Uterine smooth muscle cell (primary cell): ENCODE data around the gene ZNF670. TPM values are rescaled to one million over a fixed set of nuclear protein-coding genes. Genes with fewer than 3 reads are reported as not detected.

Source experiments
- total RNA-seq: library from RNA; depleted of rRNA; stranded (reverse); fragments of >200 nt; gene quantifications from 2 replicates; pipeline ENCODE4 v1.2.3, GENCODE V29; 2014

Gene ZNF670
- total RNA-seq: 3.7 and 3.9 TPM in 2 replicates

GRCh38 chr1:247078258-247079140, at the start of gene ZNF670:
ZNF670 (minus strand) TSS chr1:247078811; CDS start chr1:247078596, 215 bp downstream.

GRCh38 chr1:247103859-247104591, 25.4 kb upstream of the ZNF670 start, which contains the start of gene ZNF669:
ZNF669 (minus strand) TSS chr1:247104356; CDS start chr1:247104199, 157 bp downstream.

Other genes with a start within 250 kb of the ZNF670 start
- 32.5 and 41.6 TPM in 2 replicates for gene AHCTF1, start 146.9 kb downstream of the ZNF670 start, total RNA-seq
- gene ZNF695, start 70.8 kb downstream of the ZNF670 start, total RNA-seq: 2.2 and 4.0 TPM in 2 replicates
- 11.2 and 11.8 TPM in 2 replicates for gene ZNF669, start 25.5 kb upstream of the ZNF670 start, total RNA-seq
- 29.0 and 38.5 TPM in 2 replicates for gene ZNF124, start 93.2 kb upstream of the ZNF670 start, total RNA-seq
- 0.12 TPM in 1 of 2 replicates, not detected in the other for gene VN1R5, start 177.3 kb upstream of the ZNF670 start, total RNA-seq